GM12864 (cell line): ENCODE measurements around the gene SORCS1.

ENCODE experiments used
- DNase-seq: peaks from one replicate; pipeline ENCODE4 v3.0.0-alpha.2; 2011; ENCODE audit warnings: low read depth
- H3K4me3 ChIP-seq: 2 replicates; pipeline ENCODE4 v1.5.1; 2011; ENCODE audit warnings: mild to moderate bottlenecking, low read depth, low read length, control low read depth
- CTCF ChIP-seq: IDR thresholded peaks from 2 replicates; pipeline ENCODE4 v1.5.1; 2011; ENCODE audit warnings: low read depth, mild to moderate bottlenecking, moderate library complexity, low read length, control low read depth, inconsistent platforms; ENCODE audit errors: missing control alignments

SORCS1 gene

GRCh38 chr10:106635947-106636346 is 528.6 kb downstream of the SORCS1 start:
- H3K4me3 ChIP-seq = no peak overlapping the region
- TF ChIP-seq CTCF = no peak
- DNase-seq = no peak

GRCh38 chr10:106631016-106631702 is 533.3 kb downstream of the SORCS1 start:
- no peak overlapping the region for H3K4me3 ChIP-seq
- no peak for TF ChIP-seq CTCF
- DNase-seq = no peak

GRCh38 chr10:106626371-106626770 is 538.1 kb downstream of the SORCS1 start:
- no peak for DNase-seq
- H3K4me3 ChIP-seq = no peak overlapping the region
- TF ChIP-seq CTCF = no peak

- no peak for TF ChIP-seq CTCF
- no peak for DNase-seq
- H3K4me3 ChIP-seq = no peak overlapping the region
Measured at GRCh38 chr10:106625751-106626150, 538.8 kb downstream of the SORCS1 start.

- TF ChIP-seq CTCF = no peak
- no peak overlapping the region for H3K4me3 ChIP-seq
- no peak for DNase-seq
Measured at GRCh38 chr10:106619346-106619745, 545.2 kb downstream of the SORCS1 start.

- no peak for DNase-seq
- H3K4me3 ChIP-seq = no peak overlapping the region
- TF ChIP-seq CTCF = no peak
Measured at GRCh38 chr10:106618646-106619045, 545.9 kb downstream of the SORCS1 start.

- no peak for DNase-seq
- no peak for TF ChIP-seq CTCF
- H3K4me3 ChIP-seq = no peak overlapping the region
Measured at GRCh38 chr10:106615081-106615480, 549.4 kb downstream of the SORCS1 start.
